ENCODE measurements around the gene KITLG.

KITLG gene

DNA sequence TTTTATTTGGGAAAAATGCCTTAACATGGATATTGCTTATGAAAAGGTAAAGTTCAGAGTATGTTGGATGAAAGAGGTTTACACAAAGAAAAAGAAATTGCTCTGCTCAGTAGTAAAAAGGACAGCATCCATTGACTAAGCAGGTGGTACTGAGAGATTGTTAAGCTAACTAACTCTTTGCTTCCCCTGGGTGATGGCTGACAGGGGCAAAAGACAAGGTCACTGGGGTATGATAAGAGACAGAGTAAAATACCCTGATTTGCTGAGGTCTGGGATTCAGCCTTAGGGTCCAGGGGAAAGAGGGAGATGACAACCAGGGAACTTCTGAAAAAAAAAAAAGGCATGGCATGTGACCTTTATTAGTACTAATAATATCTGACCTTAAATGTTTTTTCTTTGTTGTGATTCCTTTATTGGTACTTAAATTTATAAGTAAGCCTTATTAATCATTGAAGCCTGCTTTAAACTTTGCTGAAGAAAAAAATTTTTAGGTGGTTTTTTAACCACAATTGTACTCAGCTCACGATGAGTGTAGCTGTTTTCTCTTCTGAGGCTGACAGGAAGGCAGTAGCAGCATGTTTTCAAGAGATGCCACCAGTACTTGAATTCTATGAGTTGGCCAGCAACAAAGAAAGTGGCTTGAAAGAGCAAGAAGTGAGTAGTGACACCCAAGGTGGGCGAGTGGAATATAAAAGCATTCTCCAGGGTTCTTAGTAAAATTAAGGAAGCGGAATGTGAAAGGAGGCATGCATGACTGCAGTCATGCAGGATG is 43.7 kb upstream of the KITLG start:
- TF ChIP-seq EZH2phosphoT487 (IDR thresholded peaks at IDR 0.05; ENCODE audit: low read length) (no peak), EZH2 (optimal IDR thresholded peaks at IDR 0.05; ENCODE audit: low read depth, low read length) (no peak)
- TF ChIP-seq, protein P1, sequence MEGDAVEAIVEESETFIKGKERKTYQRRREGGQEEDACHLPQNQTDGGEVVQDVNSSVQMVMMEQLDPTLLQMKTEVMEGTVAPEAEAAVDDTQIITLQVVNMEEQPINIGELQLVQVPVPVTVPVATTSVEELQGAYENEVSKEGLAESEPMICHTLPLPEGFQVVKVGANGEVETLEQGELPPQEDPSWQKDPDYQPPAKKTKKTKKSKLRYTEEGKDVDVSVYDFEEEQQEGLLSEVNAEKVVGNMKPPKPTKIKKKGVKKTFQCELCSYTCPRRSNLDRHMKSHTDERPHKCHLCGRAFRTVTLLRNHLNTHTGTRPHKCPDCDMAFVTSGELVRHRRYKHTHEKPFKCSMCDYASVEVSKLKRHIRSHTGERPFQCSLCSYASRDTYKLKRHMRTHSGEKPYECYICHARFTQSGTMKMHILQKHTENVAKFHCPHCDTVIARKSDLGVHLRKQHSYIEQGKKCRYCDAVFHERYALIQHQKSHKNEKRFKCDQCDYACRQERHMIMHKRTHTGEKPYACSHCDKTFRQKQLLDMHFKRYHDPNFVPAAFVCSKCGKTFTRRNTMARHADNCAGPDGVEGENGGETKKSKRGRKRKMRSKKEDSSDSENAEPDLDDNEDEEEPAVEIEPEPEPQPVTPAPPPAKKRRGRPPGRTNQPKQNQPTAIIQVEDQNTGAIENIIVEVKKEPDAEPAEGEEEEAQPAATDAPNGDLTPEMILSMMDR (IDR thresholded peaks at IDR 0.05; ENCODE audit: low read length): no peak
- Histone ChIP-seq H3K79me2 (ENCODE audit: low read length) (no peaks in the 10 kb centered on the region), H3K9me2 (replicated peaks; ENCODE audit: insufficient read depth, low read length) (no peaks in the 10 kb centered on the region), H3F3A (ENCODE audit: insufficient read depth, low read length) (no peaks in the 10 kb centered on the region), H2AFZ (ENCODE audit: low read length) (no peak overlapping the region), H3K4me2 (ENCODE audit: low read depth, low read length) (no peak overlapping the region), H3K27me3 (replicated peaks; ENCODE audit: insufficient read depth, low read length) (no peaks in the 10 kb centered on the region), H3K27ac (ENCODE audit: low read length) (no peak overlapping the region), H3K9me3 (replicated peaks; ENCODE audit: insufficient read depth, low read length) (no peaks in the 10 kb centered on the region), H3K9ac (ENCODE audit: low read length) (no peak overlapping the region), H3K4me3 (ENCODE audit: low read length) (no peak overlapping the region), H3K4me1 (ENCODE audit: low read length) (no peaks in the 10 kb centered on the region), H4K20me1 (ENCODE audit: insufficient read depth, low read length) (no peaks in the 10 kb centered on the region), H3K36me3 (replicated peaks; ENCODE audit: insufficient read depth, low read length) (no peaks in the 10 kb centered on the region)
- DNase-seq: no peak

GRCh38 chr12:88617352-88617751 is 37.1 kb upstream of the KITLG start:
- no peaks in the 10 kb centered on the region for H3F3A ChIP-seq (ENCODE audit: insufficient read depth, low read length)
- no peaks in the 10 kb centered on the region for H4K20me1 ChIP-seq (ENCODE audit: insufficient read depth, low read length)
- no peaks in the 10 kb centered on the region for H3K9me2 ChIP-seq (replicated peaks; ENCODE audit: insufficient read depth, low read length)
- H3K4me3 ChIP-seq (ENCODE audit: low read length): no peak overlapping the region
- H3K27me3 ChIP-seq (replicated peaks; ENCODE audit: insufficient read depth, low read length): no peaks in the 10 kb centered on the region
- H3K9me3 ChIP-seq (replicated peaks; ENCODE audit: insufficient read depth, low read length): no peaks in the 10 kb centered on the region
- H3K4me2 ChIP-seq (ENCODE audit: low read depth, low read length): no peak overlapping the region
- no peak overlapping the region for H3K9ac ChIP-seq (ENCODE audit: low read length)
- no peak overlapping the region for H2AFZ ChIP-seq (ENCODE audit: low read length)
- no peaks in the 10 kb centered on the region for H3K36me3 ChIP-seq (replicated peaks; ENCODE audit: insufficient read depth, low read length)
- H3K79me2 ChIP-seq (ENCODE audit: low read length): no peaks in the 10 kb centered on the region
- no peak overlapping the region for H3K27ac ChIP-seq (ENCODE audit: low read length)
- DNase-seq: no peak
- no peaks in the 10 kb centered on the region for H3K4me1 ChIP-seq (ENCODE audit: low read length)
- TF ChIP-seq, protein P1 (IDR thresholded peaks at IDR 0.05; ENCODE audit: low read length): no peak
- no peak for TF ChIP-seq EZH2phosphoT487 (IDR thresholded peaks at IDR 0.05; ENCODE audit: low read length)
- no peak for TF ChIP-seq EZH2 (optimal IDR thresholded peaks at IDR 0.05; ENCODE audit: low read depth, low read length)

GRCh38 chr12:88615490-88615889 is 35.2 kb upstream of the KITLG start:
- Histone ChIP-seq H3K4me1 (ENCODE audit: low read length) (no peaks in the 10 kb centered on the region), H3K36me3 (replicated peaks; ENCODE audit: insufficient read depth, low read length) (no peaks in the 10 kb centered on the region), H2AFZ (ENCODE audit: low read length) (no peak overlapping the region), H3K27me3 (replicated peaks; ENCODE audit: insufficient read depth, low read length) (no peaks in the 10 kb centered on the region), H3K9ac (ENCODE audit: low read length) (no peak overlapping the region), H3K4me3 (ENCODE audit: low read length) (no peak overlapping the region), H3K9me3 (replicated peaks; ENCODE audit: insufficient read depth, low read length) (no peaks in the 10 kb centered on the region), H3K79me2 (ENCODE audit: low read length) (no peaks in the 10 kb centered on the region), H3K4me2 (ENCODE audit: low read depth, low read length) (no peak overlapping the region), H3K27ac (ENCODE audit: low read length) (no peak overlapping the region), H3F3A (ENCODE audit: insufficient read depth, low read length) (no peaks in the 10 kb centered on the region), H3K9me2 (replicated peaks; ENCODE audit: insufficient read depth, low read length) (no peaks in the 10 kb centered on the region), H4K20me1 (ENCODE audit: insufficient read depth, low read length) (no peaks in the 10 kb centered on the region)
- no peak for DNase-seq
- TF ChIP-seq EZH2phosphoT487 (IDR thresholded peaks at IDR 0.05; ENCODE audit: low read length) (no peak), EZH2 (optimal IDR thresholded peaks at IDR 0.05; ENCODE audit: low read depth, low read length) (no peak)
- TF ChIP-seq, protein P1 (IDR thresholded peaks at IDR 0.05; ENCODE audit: low read length): no peak

Data from MM.1S (cell line).